DND-41 (cell line): ENCODE data around the gene CCDC157.

Source experiments
- CTCF ChIP-seq: IDR thresholded peaks from 2 replicates; pipeline ENCODE4 v1.5.1; 2012; ENCODE audit warnings: borderline replicate concordance, low read length, moderate library complexity, mild to moderate bottlenecking; ENCODE audit not compliant: poor library complexity, severe bottlenecking; ENCODE audit errors: extremely low read depth
- EZH2 ChIP-seq: IDR thresholded peaks from 3 replicates; pipeline ENCODE4 v1.6.1; 2012; ENCODE audit warnings: borderline replicate concordance, low read depth, mild to moderate bottlenecking, moderate library complexity, low read length, inconsistent platforms; ENCODE audit not compliant: severe bottlenecking

- TF ChIP-seq CTCF = no peak
- no peak for TF ChIP-seq EZH2
These were observed 44.8 kb upstream of the CCDC157 start for GRCh38 chr22:30312053-30312452.
